Ovary (tissue), 3 donors: ENCODE data around the gene ARHGEF17.

Experiments used
- POLR2A ChIP-seq: fragments of 450-650 bp; IDR thresholded peaks from one replicate; pipeline ENCODE4 v1.6.1; 2017; ENCODE audit warnings: antibody characterized with exemption, mild to moderate bottlenecking, moderate library complexity
- TF ChIP-seq, protein P1 (sequence below), 3 donors: fragments of 450-650 bp in 2 of 3; fragments of 200-600 bp in 1 of 3; IDR thresholded peaks; one replicate each; pipeline versions ENCODE4 v1.5.1 to v1.8.0; 2016 to 2022; ENCODE audit warnings: antibody characterized with exemption in 3 of 3, mild to moderate bottlenecking in 1 of 3
- donor health status: DM: no; HTN: no; CAD: no.

DNA sequence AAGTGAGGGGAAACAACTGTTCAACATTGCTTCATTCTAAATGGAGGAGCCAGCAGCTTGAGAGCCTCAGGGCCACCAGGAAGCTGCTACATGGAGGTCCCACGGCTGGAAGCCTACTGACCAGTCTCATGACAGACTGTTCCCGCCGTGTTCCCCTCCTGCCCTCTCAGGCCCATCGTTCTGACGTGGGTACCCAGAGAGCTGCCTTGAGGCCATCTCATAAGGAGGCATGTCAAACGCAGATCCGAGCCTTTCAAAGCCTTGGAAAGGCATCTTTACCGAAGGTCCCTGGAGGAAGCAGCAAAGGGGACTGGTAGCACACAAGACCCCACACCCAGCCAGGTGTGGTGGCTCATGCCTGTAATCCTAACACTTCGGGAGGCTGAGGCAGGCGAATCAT lies 8.3 kb upstream of the ARHGEF17 start:
- TF ChIP-seq, protein P1, sequence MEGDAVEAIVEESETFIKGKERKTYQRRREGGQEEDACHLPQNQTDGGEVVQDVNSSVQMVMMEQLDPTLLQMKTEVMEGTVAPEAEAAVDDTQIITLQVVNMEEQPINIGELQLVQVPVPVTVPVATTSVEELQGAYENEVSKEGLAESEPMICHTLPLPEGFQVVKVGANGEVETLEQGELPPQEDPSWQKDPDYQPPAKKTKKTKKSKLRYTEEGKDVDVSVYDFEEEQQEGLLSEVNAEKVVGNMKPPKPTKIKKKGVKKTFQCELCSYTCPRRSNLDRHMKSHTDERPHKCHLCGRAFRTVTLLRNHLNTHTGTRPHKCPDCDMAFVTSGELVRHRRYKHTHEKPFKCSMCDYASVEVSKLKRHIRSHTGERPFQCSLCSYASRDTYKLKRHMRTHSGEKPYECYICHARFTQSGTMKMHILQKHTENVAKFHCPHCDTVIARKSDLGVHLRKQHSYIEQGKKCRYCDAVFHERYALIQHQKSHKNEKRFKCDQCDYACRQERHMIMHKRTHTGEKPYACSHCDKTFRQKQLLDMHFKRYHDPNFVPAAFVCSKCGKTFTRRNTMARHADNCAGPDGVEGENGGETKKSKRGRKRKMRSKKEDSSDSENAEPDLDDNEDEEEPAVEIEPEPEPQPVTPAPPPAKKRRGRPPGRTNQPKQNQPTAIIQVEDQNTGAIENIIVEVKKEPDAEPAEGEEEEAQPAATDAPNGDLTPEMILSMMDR (IDR thresholded peaks at IDR 0.05) = no peak
- no peak for TF ChIP-seq POLR2A
